K562 (cell line): ENCODE results near the gene DYNLT4. TPM values are rescaled to one million over a fixed set of nuclear protein-coding genes. Genes with fewer than 3 reads are reported as not detected.

Experiments used
- ARNT ChIP-seq, 2 experiments: fragments of 450-650 bp; IDR thresholded peaks; 2 replicates each; pipeline ENCODE4 v1.6.1; 2016; ENCODE audit warnings: mild to moderate bottlenecking in 1 of 2
- BACH1 ChIP-seq: fragments of 200-800 bp; sonication (Bioruptor generic); IDR thresholded peaks from 2 replicates; pipeline ENCODE4 v1.6.1; 2016; ENCODE audit warnings: missing genetic modification characterization, missing compliant biosample characterization
- CHD4 ChIP-seq: fragments of 200-600 bp; sonication (generic); IDR thresholded peaks from 3 replicates; pipeline ENCODE4 v1.6.1; 2012; ENCODE audit warnings: low read depth, mild to moderate bottlenecking, mixed read lengths, low read length, inconsistent platforms; ENCODE audit not compliant: insufficient read depth, insufficient replicate concordance, poor library complexity, severe bottlenecking
- DACH1 ChIP-seq: fragments of 450-650 bp; IDR thresholded peaks from 2 replicates; pipeline ENCODE4 v1.6.1; 2018; ENCODE audit not compliant: partially characterized antibody
- JUN ChIP-seq, 2 experiments: sonication (generic) in 1 of 2; formaldehyde crosslinking in 1 of 2; IDR thresholded peaks; 2 replicates each; pipeline versions ENCODE4 v1.6.1 to v1.8.0; 2012 to 2022; ENCODE audit warnings: borderline replicate concordance in 2 of 2, mild to moderate bottlenecking in 2 of 2, improper control_type of control experiment in 1 of 2, low read depth in 1 of 2, low read length in 1 of 2, missing genetic modification reagents in 1 of 2
- KDM5B ChIP-seq: fragments of 200-600 bp; sonication (generic); IDR thresholded peaks from 2 replicates; pipeline ENCODE4 v1.6.1; 2012; ENCODE audit warnings: low read depth, mild to moderate bottlenecking, moderate library complexity, low read length, control low read depth, inconsistent platforms; ENCODE audit not compliant: insufficient replicate concordance
- MAFG ChIP-seq: fragments of 450-650 bp; conservative IDR thresholded peaks from 2 replicates; pipeline ENCODE4 v1.6.1; 2016; ENCODE audit warnings: missing genetic modification characterization, missing compliant biosample characterization
- PTTG1 ChIP-seq: fragments of 450-650 bp; IDR thresholded peaks from 2 replicates; pipeline ENCODE4 v1.6.1; 2016; ENCODE audit warnings: low read depth, mild to moderate bottlenecking, missing genetic modification characterization, missing compliant biosample characterization
- RBM17 ChIP-seq: fragments of 200-400 bp; formaldehyde crosslinking; IDR thresholded peaks from 2 replicates; pipeline ENCODE4 v1.6.1; 2017; ENCODE audit warnings: low read depth, mild to moderate bottlenecking, low read length, borderline replicate concordance
- RFX5 ChIP-seq: IDR thresholded peaks from 2 replicates; pipeline ENCODE4 v1.6.1; 2011; ENCODE audit warnings: low read depth, mild to moderate bottlenecking, improper control_type of control experiment, low read length
- XRCC4 ChIP-seq: IDR thresholded peaks from one replicate; pipeline ENCODE4 v1.6.1; 2011; ENCODE audit not compliant: insufficient read depth, insufficient read length; ENCODE audit errors: extremely low read depth
- ZC3H4 ChIP-seq: sonication (generic); formaldehyde crosslinking; IDR thresholded peaks from 2 replicates; pipeline ENCODE4 v1.9.0; 2021; ENCODE audit warnings: missing genetic modification reagents, borderline replicate concordance
- ZEB2 ChIP-seq: fragments of 450-650 bp; IDR thresholded peaks from 2 replicates; pipeline ENCODE4 v1.6.1; 2016
- ZFP1 ChIP-seq: fragments of 450-650 bp; formaldehyde crosslinking; IDR thresholded peaks from 2 replicates; pipeline ENCODE4 v1.4.0; 2020; ENCODE audit warnings: mild to moderate bottlenecking, mixed read lengths
- ZNF507 ChIP-seq: conservative IDR thresholded peaks from 2 replicates; pipeline ENCODE4 v1.6.1; 2017; ENCODE audit warnings: missing genetic modification characterization, missing compliant biosample characterization
- polyA plus RNA-seq, 8 experiments: library from polyadenylated mRNA; depleted of rRNA in 4 of 8; stranded (reverse) in 5 of 8; unstranded in 3 of 8; fragments of >200 nt; fragmentation: Nextera tagmentation in 2 of 8; fragmentation: Illumina TruSeq in 1 of 8; extraction: Ambion mirVana in 2 of 8; extraction: Trizol in 1 of 8; gene quantifications; 2 replicates each; pipeline versions ENCODE4 v1.2.1 to v1.2.3, GENCODE V29; 2011 to 2014; ENCODE audit warnings: inconsistent platforms in 1 of 8, missing spikeins in 1 of 8
- total RNA-seq, 7 experiments: library from RNA; depleted of rRNA in 6 of 7; stranded (reverse); fragments of >200 nt in 6 of 7; fragmentation: Illumina TruSeq in 2 of 7; extraction: Trizol in 2 of 7; gene quantifications; 2 replicates each; pipeline versions ENCODE4 v1.2.1 to v1.2.3, GENCODE V29; 2011 to 2021; ENCODE audit warnings: low replicate concordance in 1 of 7
- TF ChIP-seq, protein P1 (sequence below), 2 experiments: fragments of 200-800 bp in 1 of 2; sonication (Bioruptor generic) in 1 of 2; sonication (generic) in 1 of 2; formaldehyde crosslinking in 1 of 2; IDR thresholded peaks in 1 of 2; conservative IDR thresholded peaks in 1 of 2; 2 replicates each; pipeline versions ENCODE4 v1.5.0 to v1.6.1; 2016 to 2020; ENCODE audit warnings: missing compliant biosample characterization in 1 of 2, missing genetic modification characterization in 1 of 2, missing genetic modification reagents in 1 of 2
- TF ChIP-seq, protein P2 (sequence below): sonication (generic); formaldehyde crosslinking; IDR thresholded peaks from 2 replicates; pipeline ENCODE4 v1.8.0; 2022; ENCODE audit warnings: mild to moderate bottlenecking, missing genetic modification reagents
- TF ChIP-seq, protein P3 (sequence below): fragments of 250-450 bp; sonication (Bioruptor Pico); IDR thresholded peaks from 2 replicates; pipeline ENCODE4 v1.5.0; 2022; ENCODE audit warnings: mild to moderate bottlenecking

The DYNLT4 gene
- total and polyA plus RNA-seq, 9 of the 15 experiments (the other 6 are each of a cell fraction or from before 2014, with no cell fraction given) = 0.29 to 0.73 TPM; not detected in 7

- TF ChIP-seq JUN (IDR thresholded peaks at IDR 0.05; ENCODE audit: borderline replicate concordance, low read depth, low read length) = peak; percentile 54; the same call in 1 of the 2 replicates
- TF ChIP-seq JUN (CRISPR knock-in tag; IDR thresholded peaks at IDR 0.05; ENCODE audit: borderline replicate concordance) = peak; percentile 64; the same call in 1 of the 2 replicates
- TF ChIP-seq CHD4 = no peak
- peak; percentile 99 for TF ChIP-seq KDM5B
- TF ChIP-seq DACH1 = no peak
- TF ChIP-seq, protein P1, sequence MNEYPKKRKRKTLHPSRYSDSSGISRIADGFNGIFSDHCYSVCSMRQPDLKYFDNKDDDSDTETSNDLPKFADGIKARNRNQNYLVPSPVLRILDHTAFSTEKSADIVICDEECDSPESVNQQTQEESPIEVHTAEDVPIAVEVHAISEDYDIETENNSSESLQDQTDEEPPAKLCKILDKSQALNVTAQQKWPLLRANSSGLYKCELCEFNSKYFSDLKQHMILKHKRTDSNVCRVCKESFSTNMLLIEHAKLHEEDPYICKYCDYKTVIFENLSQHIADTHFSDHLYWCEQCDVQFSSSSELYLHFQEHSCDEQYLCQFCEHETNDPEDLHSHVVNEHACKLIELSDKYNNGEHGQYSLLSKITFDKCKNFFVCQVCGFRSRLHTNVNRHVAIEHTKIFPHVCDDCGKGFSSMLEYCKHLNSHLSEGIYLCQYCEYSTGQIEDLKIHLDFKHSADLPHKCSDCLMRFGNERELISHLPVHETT (CRISPR knock-in tag; conservative IDR thresholded peaks at IDR 0.05 in 1 of 2, IDR thresholded peaks at IDR 0.05 in 1 of 2) = no peak; a peak in 2 of 4 replicates
- peak; percentile 88 for TF ChIP-seq BACH1
- TF ChIP-seq ZNF507 (tag) = no peak
- TF ChIP-seq PTTG1 (tag) = no peak
- TF ChIP-seq, protein P2, sequence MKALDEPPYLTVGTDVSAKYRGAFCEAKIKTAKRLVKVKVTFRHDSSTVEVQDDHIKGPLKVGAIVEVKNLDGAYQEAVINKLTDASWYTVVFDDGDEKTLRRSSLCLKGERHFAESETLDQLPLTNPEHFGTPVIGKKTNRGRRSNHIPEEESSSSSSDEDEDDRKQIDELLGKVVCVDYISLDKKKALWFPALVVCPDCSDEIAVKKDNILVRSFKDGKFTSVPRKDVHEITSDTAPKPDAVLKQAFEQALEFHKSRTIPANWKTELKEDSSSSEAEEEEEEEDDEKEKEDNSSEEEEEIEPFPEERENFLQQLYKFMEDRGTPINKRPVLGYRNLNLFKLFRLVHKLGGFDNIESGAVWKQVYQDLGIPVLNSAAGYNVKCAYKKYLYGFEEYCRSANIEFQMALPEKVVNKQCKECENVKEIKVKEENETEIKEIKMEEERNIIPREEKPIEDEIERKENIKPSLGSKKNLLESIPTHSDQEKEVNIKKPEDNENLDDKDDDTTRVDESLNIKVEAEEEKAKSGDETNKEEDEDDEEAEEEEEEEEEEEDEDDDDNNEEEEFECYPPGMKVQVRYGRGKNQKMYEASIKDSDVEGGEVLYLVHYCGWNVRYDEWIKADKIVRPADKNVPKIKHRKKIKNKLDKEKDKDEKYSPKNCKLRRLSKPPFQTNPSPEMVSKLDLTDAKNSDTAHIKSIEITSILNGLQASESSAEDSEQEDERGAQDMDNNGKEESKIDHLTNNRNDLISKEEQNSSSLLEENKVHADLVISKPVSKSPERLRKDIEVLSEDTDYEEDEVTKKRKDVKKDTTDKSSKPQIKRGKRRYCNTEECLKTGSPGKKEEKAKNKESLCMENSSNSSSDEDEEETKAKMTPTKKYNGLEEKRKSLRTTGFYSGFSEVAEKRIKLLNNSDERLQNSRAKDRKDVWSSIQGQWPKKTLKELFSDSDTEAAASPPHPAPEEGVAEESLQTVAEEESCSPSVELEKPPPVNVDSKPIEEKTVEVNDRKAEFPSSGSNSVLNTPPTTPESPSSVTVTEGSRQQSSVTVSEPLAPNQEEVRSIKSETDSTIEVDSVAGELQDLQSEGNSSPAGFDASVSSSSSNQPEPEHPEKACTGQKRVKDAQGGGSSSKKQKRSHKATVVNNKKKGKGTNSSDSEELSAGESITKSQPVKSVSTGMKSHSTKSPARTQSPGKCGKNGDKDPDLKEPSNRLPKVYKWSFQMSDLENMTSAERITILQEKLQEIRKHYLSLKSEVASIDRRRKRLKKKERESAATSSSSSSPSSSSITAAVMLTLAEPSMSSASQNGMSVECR (CRISPR knock-in tag) = peak; percentile 97
- TF ChIP-seq MAFG (tag) = peak; percentile 37; the same call in 1 of the 2 replicates
- TF ChIP-seq RBM17 = no peak
- TF ChIP-seq XRCC4 = no peak
- TF ChIP-seq ARNT (IDR thresholded peaks at IDR 0.05) = peak; percentile 88 to 95
- no peak; the same call in 1 of the 2 replicates for TF ChIP-seq ZC3H4 (CRISPR knock-in tag)
- TF ChIP-seq RFX5 = no peak
- TF ChIP-seq ZFP1 (CRISPR knock-in tag) = no peak
- TF ChIP-seq ZEB2 = peak; percentile 80
- TF ChIP-seq, protein P3, sequence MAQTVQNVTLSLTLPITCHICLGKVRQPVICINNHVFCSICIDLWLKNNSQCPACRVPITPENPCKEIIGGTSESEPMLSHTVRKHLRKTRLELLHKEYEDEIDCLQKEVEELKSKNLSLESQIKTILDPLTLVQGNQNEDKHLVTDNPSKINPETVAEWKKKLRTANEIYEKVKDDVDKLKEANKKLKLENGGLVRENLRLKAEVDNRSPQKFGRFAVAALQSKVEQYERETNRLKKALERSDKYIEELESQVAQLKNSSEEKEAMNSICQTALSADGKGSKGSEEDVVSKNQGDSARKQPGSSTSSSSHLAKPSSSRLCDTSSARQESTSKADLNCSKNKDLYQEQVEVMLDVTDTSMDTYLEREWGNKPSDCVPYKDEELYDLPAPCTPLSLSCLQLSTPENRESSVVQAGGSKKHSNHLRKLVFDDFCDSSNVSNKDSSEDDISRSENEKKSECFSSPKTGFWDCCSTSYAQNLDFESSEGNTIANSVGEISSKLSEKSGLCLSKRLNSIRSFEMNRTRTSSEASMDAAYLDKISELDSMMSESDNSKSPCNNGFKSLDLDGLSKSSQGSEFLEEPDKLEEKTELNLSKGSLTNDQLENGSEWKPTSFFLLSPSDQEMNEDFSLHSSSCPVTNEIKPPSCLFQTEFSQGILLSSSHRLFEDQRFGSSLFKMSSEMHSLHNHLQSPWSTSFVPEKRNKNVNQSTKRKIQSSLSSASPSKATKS (CRISPR knock-in tag) = 0 out of 2 replicates have a peak, but pooled peaks have one; percentile 62
Observed at GRCh38 chr1:44775078-44775929, 31.8 kb downstream of the DYNLT4 start, which contains the start of gene RPS8 (continued).
